CD4-positive, alpha-beta T cell treated with Interleukin-10 for 1 hour (primary cell): ENCODE data around the gene LRRFIP1.

Experiments
- DNase-seq: peaks from one replicate; pipeline ENCODE4 v3.0.0-alpha.2; 2020

LRRFIP1 gene

GRCh38 chr2:237691029-237691907 is 63.9 kb downstream of the LRRFIP1 start:
- no peak for DNase-seq

- peak; percentile 95 for DNase-seq
Observed at GRCh38 chr2:237691908-237692600, 64.7 kb downstream of the LRRFIP1 start.

- DNase-seq, result peak; percentile 38
Observed at GRCh38 chr2:237692601-237693290, 65.4 kb downstream of the LRRFIP1 start.

DNA sequence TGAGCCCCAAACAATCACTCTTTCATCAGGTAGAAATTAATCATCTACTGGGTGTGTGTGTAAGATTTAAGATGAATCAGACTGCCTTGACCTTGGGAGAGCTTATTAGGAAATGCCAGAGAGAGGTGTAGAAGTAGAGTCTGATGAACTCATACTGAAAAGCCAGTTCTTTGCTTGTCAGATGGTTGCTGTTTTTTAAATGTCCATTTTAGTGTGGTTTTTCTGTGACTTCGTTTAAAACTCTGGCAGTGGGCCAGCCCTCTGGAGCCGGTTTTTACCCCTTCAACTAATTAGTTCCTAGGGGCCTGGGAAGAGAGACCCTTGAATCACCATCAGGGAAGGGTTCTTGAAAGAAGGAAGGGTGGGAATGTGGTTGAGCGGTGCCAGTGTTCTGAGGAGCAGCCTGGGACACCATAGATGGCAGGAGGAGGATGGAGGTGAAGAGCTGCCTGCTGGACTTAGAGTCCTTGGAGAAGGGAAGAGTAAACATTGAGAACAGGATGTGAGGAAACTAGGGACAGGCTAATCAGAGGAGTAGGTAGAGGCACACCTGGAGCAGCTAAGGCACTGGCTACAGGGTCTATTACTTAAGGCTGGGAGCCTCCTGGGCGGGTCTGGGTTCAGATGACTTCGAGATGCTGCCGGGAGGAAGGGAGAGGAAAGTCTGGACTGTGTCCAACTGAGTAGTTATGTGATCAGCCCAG is 66.1 kb downstream of the LRRFIP1 start:
- peak; percentile 54 for DNase-seq

- DNase-seq, result peak; percentile 58
Observed at GRCh38 chr2:237694415-237695194, 67.2 kb downstream of the LRRFIP1 start.

DNA sequence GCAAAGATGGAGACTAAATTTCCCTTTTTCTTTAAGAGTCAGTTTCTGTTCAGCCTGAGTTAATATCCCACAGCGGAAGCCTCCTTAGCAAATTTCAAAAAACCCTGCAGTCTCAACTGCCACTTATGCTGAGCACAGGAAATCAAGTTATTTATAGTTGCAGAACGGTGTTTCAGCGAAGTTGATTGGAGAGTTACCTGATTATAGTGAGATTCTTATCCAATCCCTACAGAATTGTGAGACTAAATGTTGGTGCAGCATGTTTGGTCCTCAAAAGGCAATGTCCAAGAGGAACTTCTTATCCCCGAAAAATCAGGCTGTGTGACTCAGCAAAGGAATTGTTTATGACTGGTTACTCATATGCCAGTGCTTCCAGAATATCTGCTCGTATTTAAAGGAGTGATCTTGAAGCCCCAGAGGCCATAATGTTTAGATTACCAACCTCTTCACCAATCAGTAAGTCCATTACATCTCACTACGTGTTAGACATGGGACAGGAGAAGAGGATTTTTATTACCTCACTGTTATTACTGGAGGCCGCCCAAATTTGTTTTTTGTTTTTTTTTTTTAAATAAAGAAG is 67.9 kb downstream of the LRRFIP1 start:
- peak; percentile 79 for DNase-seq

DNA sequence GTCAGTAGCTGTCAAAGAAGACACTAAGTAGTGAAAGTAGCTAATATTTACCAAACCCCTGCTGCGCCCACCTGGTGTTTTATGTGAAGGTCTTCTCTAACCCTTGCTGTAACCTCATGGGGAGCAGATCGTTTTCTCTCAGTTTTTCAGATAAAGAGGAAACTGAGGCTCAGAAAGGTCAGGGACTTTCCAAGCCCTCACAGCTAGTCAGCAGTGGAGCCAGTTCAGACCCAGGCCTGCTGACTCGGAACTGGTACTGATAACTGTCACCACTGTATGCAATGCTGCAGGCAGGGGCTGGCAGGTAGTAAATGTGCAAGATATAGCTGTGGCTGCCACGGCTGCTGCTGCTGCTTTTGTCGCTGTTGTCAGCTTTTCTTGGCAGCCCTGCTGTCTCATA is 69.1 kb downstream of the LRRFIP1 start:
- DNase-seq, result peak; percentile 55

GRCh38 chr2:237697586-237698357 is 70.4 kb downstream of the LRRFIP1 start:
- DNase-seq, result peak; percentile 42

DNA sequence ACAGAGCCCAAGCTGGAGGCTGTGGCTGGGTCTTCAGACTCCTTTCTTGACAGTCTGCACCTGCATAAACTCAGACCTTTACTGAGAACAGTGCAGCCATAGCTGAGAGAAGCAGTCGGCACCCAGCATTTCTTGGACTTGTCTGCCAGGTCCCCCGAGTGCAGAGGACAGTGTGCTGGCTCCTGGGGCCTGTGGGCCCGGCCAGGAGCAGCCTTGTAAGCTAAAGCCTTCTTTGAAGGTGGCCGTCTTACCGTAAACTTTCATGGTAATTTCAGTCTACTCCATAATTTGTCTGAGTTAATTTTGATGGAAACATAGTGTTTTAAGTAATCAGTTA is 70.9 kb downstream of the LRRFIP1 start:
- no peak for DNase-seq

- no peak for DNase-seq
Observed at GRCh38 chr2:237699870-237700511, 72.6 kb downstream of the LRRFIP1 start.

GRCh38 chr2:237700512-237701032 is 73.2 kb downstream of the LRRFIP1 start:
- peak; percentile 82 for DNase-seq

DNA sequence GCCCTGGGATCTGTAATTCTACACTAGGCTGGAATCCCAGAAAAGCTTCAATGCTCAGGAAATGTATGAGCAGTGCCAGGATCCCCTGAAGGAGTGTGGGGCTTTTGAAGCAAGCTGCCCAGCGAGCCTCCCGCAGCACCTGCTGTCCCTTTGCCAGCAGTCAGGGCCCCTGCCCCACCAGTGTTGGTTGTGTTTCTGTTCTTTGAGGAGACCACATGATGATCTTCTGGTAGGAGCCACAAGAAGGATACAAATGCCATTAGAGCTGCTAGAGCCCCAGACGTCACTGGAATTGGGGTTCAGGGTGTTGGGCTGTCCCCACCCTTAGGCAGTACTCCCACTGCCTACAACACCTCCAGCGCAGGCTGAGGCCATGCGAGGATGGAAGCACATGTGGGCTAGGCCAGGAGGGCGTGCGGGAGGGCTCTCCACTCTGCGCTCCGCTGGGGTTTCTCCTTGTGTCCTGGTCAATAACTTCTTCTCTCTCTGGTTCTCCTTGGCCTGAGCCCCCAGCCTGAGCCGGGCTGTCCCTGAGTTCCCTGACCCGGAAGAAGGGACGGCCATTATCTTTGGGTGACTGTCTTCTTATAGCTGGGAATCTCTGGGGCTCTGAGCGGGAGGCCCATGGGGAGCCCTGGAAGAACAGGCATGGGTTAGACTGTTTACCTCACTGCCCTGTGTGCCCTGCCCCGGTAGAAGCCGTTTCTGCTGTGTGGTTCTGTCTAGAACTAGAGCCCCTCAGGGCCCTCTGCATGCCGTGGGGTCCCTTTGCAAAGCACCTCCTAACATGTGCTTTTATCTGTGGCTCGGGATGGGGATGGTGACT is 73.9 kb downstream of the LRRFIP1 start:
- DNase-seq, result no peak

DNA sequence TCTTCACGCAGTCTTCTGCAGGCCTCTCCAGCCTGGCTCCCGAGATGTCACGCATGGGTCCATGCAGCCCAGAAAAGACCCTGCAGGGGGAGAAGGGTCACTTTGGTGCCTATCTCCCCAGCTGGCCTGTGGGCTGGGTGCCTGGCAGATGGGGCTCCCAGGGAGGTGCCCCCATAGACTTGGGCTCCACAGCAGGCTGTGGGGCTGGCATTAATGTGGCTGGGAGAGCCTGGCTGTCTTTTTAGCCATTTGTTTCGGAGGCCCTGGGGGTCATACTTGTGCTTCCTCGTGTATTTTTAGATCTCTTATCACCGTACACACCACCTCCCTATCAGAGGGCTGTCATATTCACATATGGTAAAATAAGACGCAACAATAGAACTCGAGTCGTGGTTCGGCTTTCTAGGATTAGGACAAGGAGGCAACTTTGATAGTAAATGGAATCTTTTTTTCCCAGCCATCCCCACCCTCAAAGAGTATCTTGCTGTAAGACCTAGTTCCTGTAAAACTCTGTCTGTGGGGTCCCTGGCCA is 74.5 kb downstream of the LRRFIP1 start:
- DNase-seq, result no peak

GRCh38 chr2:237702441-237703391 is 75.3 kb downstream of the LRRFIP1 start:
- DNase-seq, result no peak

- DNase-seq, result no peak
Observed at GRCh38 chr2:237704501-237705434, 77.4 kb downstream of the LRRFIP1 start.

DNA sequence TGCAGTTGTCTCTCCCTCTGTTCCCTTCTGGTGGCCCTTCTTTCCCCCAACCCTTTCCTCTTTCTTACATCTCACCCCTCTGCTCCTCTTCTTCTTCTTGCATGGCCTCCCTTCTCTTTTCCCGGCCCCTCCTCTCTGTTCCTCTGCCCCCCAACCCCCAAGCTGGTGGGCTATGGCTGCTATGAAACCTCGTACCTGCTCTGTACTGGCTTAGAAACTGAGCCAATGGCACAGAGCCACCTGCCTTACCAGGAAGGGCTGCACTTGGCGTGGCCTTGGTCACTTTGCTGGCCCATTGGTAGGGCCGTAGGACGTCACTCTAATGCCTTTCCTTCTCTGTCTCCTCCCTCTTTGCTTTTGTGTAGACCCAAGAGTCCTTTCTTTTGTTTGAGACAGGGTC is 78.9 kb downstream of the LRRFIP1 start:
- DNase-seq, result no peak

- DNase-seq, result no peak
Observed at GRCh38 chr2:237708065-237708398, 80.6 kb downstream of the LRRFIP1 start.
